Natural killer cell (primary cell): Measurements from ENCODE around the gene SORBS1. TPM values are rescaled to one million over a fixed set of nuclear protein-coding genes. Genes with fewer than 3 reads are reported as not detected.

Experiments used
- ATAC-seq, 3 donors: fragments of 150-1000 bp in 2 of 3; fragments of 200-7000 bp in 1 of 3; cut with Tn5 transposase; 1 replicate in 1 of 3; 2 replicates in 2 of 3; pipeline ENCODE4 v1.10.0; 2021; ENCODE audit warnings: mild to moderate bottlenecking in 2 of 3, moderate library complexity in 2 of 3
- DNase-seq, 2 donors: peaks; one replicate each; pipeline versions ENCODE4 v3.0.0 to v3.0.0-alpha.2; 2013 to 2021; ENCODE audit warnings: mixed read lengths in 1 of 2
- H3K27ac ChIP-seq: one replicate; pipeline ENCODE4 v1.5.1; 2013; ENCODE audit warnings: mild to moderate bottlenecking, low read length
- H3K27me3 ChIP-seq: one replicate; pipeline ENCODE4 v1.6.1; 2013; ENCODE audit warnings: low read length; ENCODE audit not compliant: control insufficient read depth, insufficient read depth
- H3K36me3 ChIP-seq: one replicate; pipeline ENCODE4 v1.6.1; 2013; ENCODE audit warnings: low read length; ENCODE audit not compliant: control insufficient read depth, insufficient read depth
- H3K4me1 ChIP-seq: one replicate; pipeline ENCODE4 v1.6.1; 2013; ENCODE audit warnings: low read length; ENCODE audit not compliant: control insufficient read depth, insufficient read depth
- H3K4me3 ChIP-seq: one replicate; pipeline ENCODE4 v1.5.1; 2013; ENCODE audit warnings: low read length
- H3K9me3 ChIP-seq: one replicate; pipeline ENCODE4 v1.6.1; 2013; ENCODE audit warnings: low read length; ENCODE audit not compliant: control insufficient read depth, insufficient read depth
- H3K27ac Mint-ChIP-seq, 2 donors: one replicate each; pipeline ENCODE4 v1.8.0; 2022; ENCODE audit warnings: mild to moderate bottlenecking in 2 of 2, mixed read lengths in 2 of 2, moderate library complexity in 1 of 2
- H3K27me3 Mint-ChIP-seq, 2 donors: one replicate each; pipeline ENCODE4 v1.8.0; 2022; ENCODE audit warnings: low read depth in 2 of 2, mixed read lengths in 2 of 2
- H3K36me3 Mint-ChIP-seq: one replicate; pipeline ENCODE4 v1.8.0; 2022; ENCODE audit warnings: mixed read lengths
- H3K4me1 Mint-ChIP-seq, 2 donors: one replicate each; pipeline ENCODE4 v1.8.0; 2022; ENCODE audit warnings: mixed read lengths in 2 of 2
- H3K4me3 Mint-ChIP-seq: one replicate; pipeline ENCODE4 v1.8.0; 2022; ENCODE audit warnings: mild to moderate bottlenecking, moderate library complexity, mixed read lengths
- H3K9me3 Mint-ChIP-seq, 2 donors: one replicate each; pipeline ENCODE4 v1.8.0; 2022; ENCODE audit warnings: mixed read lengths in 2 of 2
- CTCF ChIP-seq: fragments of 200-600 bp; IDR thresholded peaks from one replicate; pipeline ENCODE4 v1.8.0; 2022; ENCODE audit warnings: antibody characterized with exemption
- WGBS: methylation state at CpG from one replicate; pipeline ENCODE4 v1.1.7; 2013; ENCODE audit warnings: missing lambda C conversion rate; ENCODE audit not compliant: insufficient coverage; 5-methylcytosine and 5-hydroxymethylcytosine counted together
- intact Hi-C: fragments of 100-400 bp; cut with micrococcal nuclease; formaldehyde crosslinking; loops from one replicate; pipeline ENCODE4 v1.14.2; 2022
- total RNA-seq, 4 donors: library from RNA; stranded (reverse); fragments of 120-200 nt in 1 of 4; gene quantifications; one replicate each; pipeline versions ENCODE4 v1.2.3 to v1.2.4, GENCODE V29; 2013 to 2022

The SORBS1 gene
- total RNA-seq, 3 donors from 2014 or later (not counting 1 experiment from before 2014, with no cell fraction given), result 2.4 to 5.4 (median 2.8) TPM

DNA sequence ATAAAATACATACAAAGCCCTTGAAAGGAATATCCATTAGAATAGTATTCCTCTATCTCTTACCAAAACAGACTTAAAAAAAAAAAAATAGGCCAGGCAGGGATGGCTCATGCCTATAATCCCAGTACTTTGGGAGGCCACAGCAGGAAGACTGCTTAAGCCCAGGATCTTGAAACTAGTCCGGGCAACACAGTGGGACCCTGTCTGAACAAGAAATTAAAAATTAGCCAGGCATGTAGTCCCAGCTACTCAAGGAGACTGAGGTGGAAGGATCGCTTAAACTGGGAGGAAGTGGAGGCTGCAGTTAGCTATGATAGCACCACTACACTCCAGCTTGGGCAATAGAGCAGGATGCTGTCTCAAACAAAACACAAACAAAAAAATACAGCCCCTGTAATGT, 280.0 kb downstream of the SORBS1 start:
- Mint-ChIP-seq H3K36me3 (no peaks in the 10 kb centered on the region), H3K27me3 (no peaks in the 10 kb centered on the region), H3K27ac (no peak overlapping the region), H3K4me3 (no peak overlapping the region), H3K9me3 (no peaks in the 10 kb centered on the region), H3K4me1 (peaks cover 0 to 20% of the 10 kb centered on the region in 2 donors)
- TF ChIP-seq CTCF, result no peak
- 91% methylated on average over 2 of the region's 2 CpGs for WGBS
- Histone ChIP-seq H3K27me3 (no peaks in the 10 kb centered on the region), H3K27ac (no peak overlapping the region), H3K36me3 (no peaks in the 10 kb centered on the region), H3K4me1 (peaks cover 14% of the 10 kb centered on the region), H3K4me3 (no peak overlapping the region), H3K9me3 (no peaks in the 10 kb centered on the region)
- DNase-seq (no peak), ATAC-seq (no peak)
- intact Hi-C loops, result no loop called here

DNA sequence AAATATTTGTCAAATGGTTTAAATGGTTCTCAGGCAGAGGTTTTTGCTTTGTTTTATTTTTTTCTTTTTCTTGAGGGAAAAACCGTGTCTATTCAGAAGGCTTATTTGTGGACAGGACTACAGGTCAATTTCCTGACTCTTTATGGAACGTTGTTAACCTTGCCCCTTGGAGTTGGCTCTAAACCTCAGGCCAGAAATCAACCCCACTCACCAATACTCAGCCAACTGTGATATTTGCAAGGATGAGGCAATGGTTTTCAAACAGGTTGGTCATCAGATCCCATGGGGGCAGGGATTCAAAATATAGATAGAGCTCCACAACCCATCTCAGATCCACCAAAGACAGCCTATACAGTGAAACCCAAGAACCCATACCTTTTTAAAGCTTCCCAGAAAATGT, 280.5 kb downstream of the SORBS1 start:
- Histone ChIP-seq H3K27me3 (no peaks in the 10 kb centered on the region), H3K9me3 (no peaks in the 10 kb centered on the region), H3K4me1 (peaks cover 15% of the 10 kb centered on the region), H3K36me3 (no peaks in the 10 kb centered on the region), H3K27ac (no peak overlapping the region), H3K4me3 (no peak overlapping the region)
- Mint-ChIP-seq H3K4me3 (no peak overlapping the region), H3K36me3 (no peaks in the 10 kb centered on the region), H3K4me1 (peaks cover 0 to 25% of the 10 kb centered on the region in 2 donors), H3K27me3 (no peaks in the 10 kb centered on the region), H3K27ac (no peak overlapping the region), H3K9me3 (no peaks in the 10 kb centered on the region)
- 79% methylated on average over 2 of the region's 2 CpGs for WGBS
- DNase-seq (no peak), ATAC-seq (no peak)
- TF ChIP-seq CTCF, result no peak
- intact Hi-C loops, result no loop called here

DNA sequence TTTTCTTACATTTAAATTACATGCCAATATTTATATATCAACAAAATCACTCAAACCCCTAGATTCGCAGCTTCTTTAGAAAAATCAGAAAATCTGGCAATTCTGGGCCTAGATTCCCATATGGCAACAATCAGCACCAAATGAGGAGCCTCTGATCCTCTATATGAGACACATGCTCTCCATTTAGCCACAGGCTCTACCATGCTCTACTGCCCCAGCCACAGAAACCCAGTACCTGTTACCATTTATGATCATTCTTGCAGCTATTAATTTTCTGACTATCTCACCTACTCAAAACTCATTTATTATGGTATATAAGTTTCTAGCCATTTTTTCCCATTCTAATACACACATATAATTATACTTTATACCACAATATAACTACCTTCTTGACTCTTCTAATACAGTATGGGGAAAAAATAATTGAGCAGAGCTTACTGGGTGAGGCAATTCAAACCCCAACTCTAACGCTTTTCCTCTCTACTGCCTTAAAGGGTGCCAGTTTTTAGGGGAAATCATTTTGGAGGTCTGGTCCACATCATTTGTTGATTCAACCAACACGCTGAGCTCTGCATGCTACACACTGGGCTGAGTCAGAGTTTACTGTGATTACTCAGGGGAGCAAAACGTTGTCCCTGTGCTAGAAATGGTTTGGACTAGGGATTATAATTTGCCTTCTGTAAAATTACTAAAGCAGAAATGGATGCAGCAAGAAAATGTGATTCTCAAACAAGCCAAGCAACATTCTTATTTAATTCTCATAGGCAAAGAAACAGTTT, 281.9 kb downstream of the SORBS1 start:
- H3K27me3 ChIP-seq, result no peaks in the 10 kb centered on the region
- ATAC-seq (no peak), DNase-seq (no peak)
- Mint-ChIP-seq H3K36me3 (no peaks in the 10 kb centered on the region), H3K27ac (peak overlapping the region in 1 of 2 donors; percentile 39), H3K4me1 (peaks cover 0 to 16% of the 10 kb centered on the region in 2 donors), H3K4me3 (no peak overlapping the region), H3K9me3 (no peaks in the 10 kb centered on the region), H3K27me3 (no peaks in the 10 kb centered on the region)
- H3K9me3 ChIP-seq, result no peaks in the 10 kb centered on the region
- H3K36me3 ChIP-seq, result no peaks in the 10 kb centered on the region
- WGBS, result 67% methylated on average over 3 of the region's 4 CpGs
- TF ChIP-seq CTCF, result no peak
- H3K4me1 ChIP-seq, result peaks cover 6% of the 10 kb centered on the region
- intact Hi-C loops, result no loop called here
- H3K4me3 ChIP-seq, result no peak overlapping the region
- no peak overlapping the region for H3K27ac ChIP-seq
